Renal cortical epithelial cell (primary cell): ENCODE data around the gene RNLS. TPM values are rescaled to one million over a fixed set of nuclear protein-coding genes. Genes with fewer than 3 reads are reported as not detected.
A peak's percentile ranks its signal among the peaks of the same experiment; 100 is the strongest.
"Not testable (repeated sequence)": the region's sequence is repeated elsewhere in the genome, so short reads cannot be mapped to it uniquely, and the experiment has no call there.

Source experiments
- DNase-seq: peaks from one replicate; pipeline ENCODE4 v3.0.0-alpha.2; 2011; ENCODE audit warnings: low read depth
- total RNA-seq: library from RNA; depleted of rRNA; stranded (reverse); fragments of >200 nt; gene quantifications from 2 replicates; pipeline ENCODE4 v1.2.3, GENCODE V29; 2014

Gene RNLS
- total RNA-seq, 1 donor from 2014 or later = 27.7 TPM

DNA sequence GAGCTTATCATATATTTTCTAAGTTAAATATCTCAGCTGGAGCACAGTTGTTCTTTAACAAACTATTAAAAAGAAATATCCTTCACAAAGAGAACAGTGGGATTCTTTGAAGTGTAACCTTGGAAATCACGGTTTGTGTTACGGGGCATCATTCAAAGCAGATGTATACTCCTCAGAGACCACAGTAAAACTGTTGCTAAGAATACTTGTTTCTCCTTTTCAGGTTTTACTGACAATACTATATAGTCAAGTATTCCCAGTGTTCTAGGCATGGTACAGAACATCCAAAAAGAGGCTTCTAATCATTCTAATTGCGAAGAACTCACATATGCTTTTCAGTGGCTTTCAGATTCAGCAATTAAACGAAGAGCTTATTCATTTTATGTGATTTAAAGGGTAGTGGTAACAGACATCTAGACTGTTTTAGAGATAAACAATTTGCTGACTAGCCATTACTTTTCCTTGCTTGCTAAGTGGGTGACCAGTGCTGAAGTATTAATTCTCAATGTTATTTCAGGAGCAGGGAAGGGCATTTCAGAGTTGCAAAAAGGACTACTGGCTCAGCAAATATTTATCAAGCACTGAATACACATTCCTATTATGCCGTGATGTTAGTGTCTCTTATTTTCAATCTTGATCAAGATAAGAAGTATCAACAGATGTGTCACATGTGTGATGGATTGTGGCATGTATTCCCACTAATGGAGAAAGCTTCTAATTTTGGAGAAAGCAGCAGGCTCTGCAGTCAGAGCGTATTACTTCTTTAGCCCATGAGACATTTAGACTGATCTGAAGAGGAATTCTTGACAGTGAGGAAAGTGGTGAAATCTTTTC, 236.8 kb downstream of the RNLS start:
- no peak for DNase-seq

- no peak for DNase-seq
Measured at GRCh38 chr10:88343761-88344484, 239.2 kb downstream of the RNLS start.

GRCh38 chr10:88342733-88343310, 240.3 kb downstream of the RNLS start:
- no peak for DNase-seq

DNA sequence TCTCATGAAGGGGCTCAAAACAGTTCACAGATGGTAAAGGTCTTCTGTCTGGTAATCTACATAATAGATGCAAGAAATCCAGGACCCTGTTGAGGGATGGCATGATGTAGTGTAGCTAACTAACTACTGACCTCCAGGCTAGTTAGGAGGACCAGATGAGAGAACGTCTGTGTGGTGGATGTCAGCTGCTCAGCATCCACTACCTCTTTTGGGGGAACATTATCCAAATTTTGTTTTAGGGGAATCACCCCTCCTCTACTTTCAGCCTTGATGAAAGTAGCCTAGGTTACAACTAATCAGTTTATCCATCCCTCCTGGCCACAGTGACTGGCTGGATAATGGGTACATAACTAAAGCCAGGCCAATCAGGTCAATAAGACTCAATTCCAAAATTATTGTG, 246.0 kb downstream of the RNLS start:
- DNase-seq = no peak

GRCh38 chr10:88336334-88336733, 246.8 kb downstream of the RNLS start:
- no peak for DNase-seq

DNA sequence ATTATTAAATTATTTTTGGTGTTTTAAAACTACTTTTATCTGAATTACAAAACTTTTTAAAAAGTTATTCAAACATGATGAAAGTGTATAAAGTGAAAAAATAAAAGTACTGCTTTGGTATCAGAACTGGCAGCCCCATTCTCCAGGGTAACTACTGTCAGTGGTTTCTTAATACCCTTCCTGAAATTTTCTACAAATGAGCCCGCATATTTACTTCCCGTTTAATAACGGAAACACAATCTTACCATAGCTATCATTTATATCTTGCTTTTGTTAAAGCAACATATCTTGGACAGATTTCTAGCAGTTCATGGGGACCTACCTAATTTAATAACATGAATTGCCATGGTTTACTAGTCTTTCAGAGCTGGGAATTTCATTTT, 249.9 kb downstream of the RNLS start:
- DNase-seq = no peak

DNA sequence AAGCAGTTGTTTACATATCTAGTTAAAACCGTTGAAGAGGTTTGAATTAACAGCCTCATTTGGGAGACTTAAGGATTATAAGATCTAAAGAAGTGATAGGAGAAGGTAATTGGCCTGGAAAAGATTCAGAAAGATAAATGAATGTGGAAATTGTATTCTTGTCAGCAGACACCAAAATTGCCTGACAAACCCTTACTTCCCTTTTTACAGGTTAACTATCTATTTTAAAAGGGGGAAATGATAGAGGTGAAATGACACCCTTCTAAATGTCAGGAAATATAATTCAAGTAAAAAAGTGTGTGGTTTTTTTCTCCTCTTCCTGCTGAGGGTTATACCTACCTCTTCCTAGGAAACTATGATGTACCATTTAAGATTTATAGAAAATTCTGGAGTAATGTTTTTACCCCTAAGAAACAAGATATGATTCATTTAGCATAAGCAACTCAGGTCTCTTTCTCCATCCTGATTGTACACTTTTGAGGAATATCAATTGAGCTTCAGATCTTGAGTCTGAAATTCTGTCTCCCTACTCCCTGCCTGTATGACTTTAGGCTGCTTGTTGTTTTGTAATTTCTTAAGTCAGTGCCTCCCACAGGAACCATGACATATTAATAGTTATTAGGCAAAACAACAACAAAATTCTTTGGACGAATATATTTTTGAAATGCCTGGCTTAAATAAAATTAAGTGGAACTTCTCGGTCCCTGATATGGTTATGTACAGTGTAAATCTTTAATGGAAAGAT, 250.4 kb downstream of the RNLS start:
- DNase-seq = no peak

GRCh38 chr10:88330174-88330573, 252.9 kb downstream of the RNLS start:
- DNase-seq = no peak

GRCh38 chr10:88322324-88323063, 260.6 kb downstream of the RNLS start:
- no peak for DNase-seq

DNA sequence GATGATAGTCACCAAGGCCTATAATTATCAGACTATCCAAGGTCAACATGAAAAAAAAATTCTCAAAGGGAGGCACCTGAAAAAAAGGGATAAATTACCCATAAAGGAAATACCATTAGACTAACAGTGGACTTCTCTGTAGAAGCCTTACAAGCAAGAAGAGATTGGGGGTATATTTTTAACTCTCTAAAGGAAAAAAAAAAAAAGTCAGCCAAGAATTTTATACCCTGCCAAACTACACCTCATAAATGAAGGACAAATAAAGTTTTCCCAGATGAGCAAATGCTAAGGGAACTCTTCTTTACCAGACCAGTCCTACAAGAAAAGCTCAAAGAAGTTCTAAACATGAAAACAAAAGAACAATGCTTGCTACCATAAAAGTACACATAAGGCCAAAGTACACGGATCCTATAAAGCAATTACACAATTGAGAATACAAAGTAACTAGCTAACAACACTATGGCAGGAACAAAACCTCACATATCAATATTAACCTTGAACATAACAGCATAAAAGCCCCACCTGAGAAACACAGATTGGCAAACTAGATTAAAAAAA, 263.1 kb downstream of the RNLS start:
- DNase-seq = no peak

DNA sequence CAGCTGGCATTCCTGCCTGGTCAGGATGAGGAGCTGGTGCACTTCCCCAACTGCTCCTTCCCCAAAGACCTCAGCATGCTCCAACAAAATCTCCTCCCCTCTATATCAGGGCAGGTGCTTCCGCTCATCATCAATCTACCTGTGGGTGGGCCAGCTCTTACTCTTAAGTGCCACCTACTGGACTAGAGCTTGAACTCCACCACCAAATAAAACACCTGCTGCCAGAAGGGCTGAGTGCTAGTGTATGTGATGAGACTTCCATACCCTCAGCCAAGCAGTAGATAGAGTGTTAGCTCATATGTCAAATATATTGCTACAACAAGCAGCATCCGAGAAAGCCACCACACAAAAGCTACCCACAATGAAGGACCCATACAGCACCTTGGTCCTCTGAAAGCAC, 264.3 kb downstream of the RNLS start:
- DNase-seq = no peak

DNA sequence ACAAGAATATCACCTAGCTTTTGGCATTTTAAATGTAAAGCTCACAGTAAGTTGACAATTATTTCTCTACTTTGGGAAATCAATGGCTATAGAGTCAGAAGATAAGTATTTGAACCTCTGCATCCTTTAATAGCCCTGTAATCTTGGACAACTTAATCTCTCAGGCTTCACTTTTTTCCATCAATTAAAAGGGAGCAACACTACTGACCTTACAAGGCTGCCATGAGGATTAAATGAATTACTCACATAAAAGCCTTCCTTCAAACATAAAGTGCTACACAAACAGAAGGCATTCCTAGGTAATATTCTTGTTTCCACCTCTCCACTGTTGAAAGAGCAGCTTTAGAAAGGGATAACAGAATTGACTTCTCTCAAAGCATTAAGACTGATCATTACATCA, 266.0 kb downstream of the RNLS start:
- no peak for DNase-seq

DNA sequence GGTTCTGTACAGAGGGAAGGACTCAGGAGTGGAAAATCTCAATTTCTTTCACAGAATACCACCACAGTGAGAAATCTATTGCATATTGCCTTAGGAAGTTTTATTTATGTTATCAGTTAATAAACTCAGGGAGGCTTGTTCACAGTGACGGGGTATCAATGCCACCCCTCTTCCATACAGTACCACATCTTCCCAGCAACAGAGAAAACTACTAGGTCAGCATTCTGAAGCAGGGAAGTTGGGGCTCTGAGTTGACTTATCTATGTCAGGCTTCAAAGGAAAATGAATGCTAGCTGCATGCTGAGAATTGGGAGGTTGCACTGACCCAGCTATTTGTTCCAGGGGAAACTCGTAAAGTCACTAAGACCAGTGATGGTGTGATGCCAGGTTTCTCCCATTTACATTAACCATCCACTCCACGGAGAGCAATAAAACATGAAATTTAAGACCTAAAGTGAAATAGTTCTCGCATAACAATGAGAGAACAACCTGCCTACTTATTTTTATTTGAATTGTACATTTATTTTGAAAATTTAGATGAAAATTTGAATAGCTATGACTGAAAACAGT, 266.7 kb downstream of the RNLS start:
- DNase-seq = peak; percentile 6

DNA sequence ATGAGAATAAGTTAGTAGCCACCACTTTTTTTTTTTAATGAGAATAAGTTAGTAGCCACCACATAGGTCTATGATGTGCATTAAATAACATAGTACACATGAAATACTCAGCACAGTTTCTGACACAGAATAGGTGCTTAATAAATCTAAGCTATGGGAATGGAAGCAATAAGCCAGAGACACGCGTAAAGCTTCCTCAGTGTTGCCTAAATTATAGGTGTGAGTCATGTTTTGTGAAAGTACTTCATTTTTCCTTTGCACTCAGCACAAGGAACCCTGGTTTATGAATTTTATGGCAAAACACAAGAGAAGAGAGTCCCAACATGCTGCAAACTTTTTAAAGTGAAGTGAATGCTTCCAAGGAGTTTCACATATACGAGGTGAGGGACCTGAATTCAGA, 267.4 kb downstream of the RNLS start:
- DNase-seq = no peak

DNA sequence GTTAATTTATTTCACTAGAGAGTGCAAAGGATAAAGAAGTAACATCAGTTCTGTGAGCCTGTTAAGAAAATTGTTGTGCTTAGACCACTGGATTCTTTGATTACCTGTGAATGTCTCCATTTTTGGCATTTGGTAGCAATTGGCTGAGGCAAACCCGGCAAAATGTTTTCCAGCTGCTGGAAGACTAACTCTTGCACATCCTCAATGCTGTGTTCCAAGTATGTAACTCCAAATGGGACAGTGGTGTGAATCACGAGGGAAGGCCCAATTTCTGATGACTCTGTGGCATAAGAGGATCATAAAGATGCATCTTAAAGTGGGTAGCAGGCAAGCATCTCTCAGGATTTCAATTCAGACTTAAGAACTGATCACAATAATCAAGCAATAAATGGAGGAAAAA, 268.8 kb downstream of the RNLS start:
- no peak for DNase-seq

- DNase-seq = no peak
Measured at GRCh38 chr10:88313878-88314277, 269.2 kb downstream of the RNLS start.

GRCh38 chr10:88312855-88313254, 270.3 kb downstream of the RNLS start:
- no peak for DNase-seq

- DNase-seq = no peak
Measured at GRCh38 chr10:88311264-88311663, 271.9 kb downstream of the RNLS start.

- no peak for DNase-seq
Measured at GRCh38 chr10:88309365-88309764, 273.8 kb downstream of the RNLS start.

DNA sequence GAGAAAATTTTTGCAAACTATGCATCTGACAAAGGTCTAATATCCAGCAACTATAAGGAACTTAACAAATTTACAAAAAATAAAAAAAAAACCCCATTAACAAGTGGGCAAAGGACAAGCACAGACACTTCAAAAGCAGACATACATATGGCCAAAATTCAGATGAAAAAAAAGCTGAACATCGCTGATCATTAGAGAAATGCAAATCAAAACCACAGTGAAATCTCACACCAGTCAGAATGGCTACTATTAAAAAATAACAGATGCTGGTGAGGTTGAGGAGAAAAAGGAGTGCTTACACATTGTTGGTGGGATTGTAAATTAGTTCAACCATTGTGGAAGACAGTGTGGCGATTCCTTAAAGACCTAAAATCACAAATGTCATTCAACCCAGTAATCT, 274.8 kb downstream of the RNLS start:
- DNase-seq = not testable (repeated sequence)

DNA sequence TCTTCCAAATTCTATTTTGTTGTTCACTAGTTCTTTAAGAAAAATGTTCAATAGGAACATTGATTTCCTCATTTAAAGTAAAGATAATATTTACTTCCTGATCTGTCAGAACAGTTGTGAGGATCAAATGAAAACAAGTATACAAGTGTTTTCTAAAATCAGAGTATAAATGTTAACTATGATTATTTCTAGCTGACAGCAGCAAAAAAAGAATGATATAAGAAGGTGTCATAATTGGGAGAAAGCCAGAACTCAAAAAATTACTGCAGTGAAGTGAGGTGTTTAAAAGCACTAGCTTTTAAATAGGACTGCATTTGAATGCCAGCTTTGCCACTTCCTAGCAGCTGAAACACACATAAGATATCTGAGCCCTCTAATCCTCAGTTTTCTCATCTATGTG, 283.3 kb downstream of the RNLS start:
- DNase-seq = no peak
